ENCODE results near the gene ALOX5.

GRCh38 chr10:45403151-45403550 is 29.1 kb downstream of the ALOX5 start:
- TF ChIP-seq, protein P1, sequence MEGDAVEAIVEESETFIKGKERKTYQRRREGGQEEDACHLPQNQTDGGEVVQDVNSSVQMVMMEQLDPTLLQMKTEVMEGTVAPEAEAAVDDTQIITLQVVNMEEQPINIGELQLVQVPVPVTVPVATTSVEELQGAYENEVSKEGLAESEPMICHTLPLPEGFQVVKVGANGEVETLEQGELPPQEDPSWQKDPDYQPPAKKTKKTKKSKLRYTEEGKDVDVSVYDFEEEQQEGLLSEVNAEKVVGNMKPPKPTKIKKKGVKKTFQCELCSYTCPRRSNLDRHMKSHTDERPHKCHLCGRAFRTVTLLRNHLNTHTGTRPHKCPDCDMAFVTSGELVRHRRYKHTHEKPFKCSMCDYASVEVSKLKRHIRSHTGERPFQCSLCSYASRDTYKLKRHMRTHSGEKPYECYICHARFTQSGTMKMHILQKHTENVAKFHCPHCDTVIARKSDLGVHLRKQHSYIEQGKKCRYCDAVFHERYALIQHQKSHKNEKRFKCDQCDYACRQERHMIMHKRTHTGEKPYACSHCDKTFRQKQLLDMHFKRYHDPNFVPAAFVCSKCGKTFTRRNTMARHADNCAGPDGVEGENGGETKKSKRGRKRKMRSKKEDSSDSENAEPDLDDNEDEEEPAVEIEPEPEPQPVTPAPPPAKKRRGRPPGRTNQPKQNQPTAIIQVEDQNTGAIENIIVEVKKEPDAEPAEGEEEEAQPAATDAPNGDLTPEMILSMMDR (conservative IDR thresholded peaks at IDR 0.05; ENCODE audit: low read depth in 2 of 2), result no peak
- TF ChIP-seq POLR2AphosphoS5 (IDR thresholded peaks at IDR 0.05; ENCODE audit: low read depth), result no peak
- no peak for TF ChIP-seq EZH2phosphoT487 (IDR thresholded peaks at IDR 0.05; ENCODE audit: unreplicated experiment)
- no peak for TF ChIP-seq EZH2 (IDR thresholded peaks at IDR 0.05; ENCODE audit: low read depth, unreplicated experiment)
- TF ChIP-seq, protein P2, sequence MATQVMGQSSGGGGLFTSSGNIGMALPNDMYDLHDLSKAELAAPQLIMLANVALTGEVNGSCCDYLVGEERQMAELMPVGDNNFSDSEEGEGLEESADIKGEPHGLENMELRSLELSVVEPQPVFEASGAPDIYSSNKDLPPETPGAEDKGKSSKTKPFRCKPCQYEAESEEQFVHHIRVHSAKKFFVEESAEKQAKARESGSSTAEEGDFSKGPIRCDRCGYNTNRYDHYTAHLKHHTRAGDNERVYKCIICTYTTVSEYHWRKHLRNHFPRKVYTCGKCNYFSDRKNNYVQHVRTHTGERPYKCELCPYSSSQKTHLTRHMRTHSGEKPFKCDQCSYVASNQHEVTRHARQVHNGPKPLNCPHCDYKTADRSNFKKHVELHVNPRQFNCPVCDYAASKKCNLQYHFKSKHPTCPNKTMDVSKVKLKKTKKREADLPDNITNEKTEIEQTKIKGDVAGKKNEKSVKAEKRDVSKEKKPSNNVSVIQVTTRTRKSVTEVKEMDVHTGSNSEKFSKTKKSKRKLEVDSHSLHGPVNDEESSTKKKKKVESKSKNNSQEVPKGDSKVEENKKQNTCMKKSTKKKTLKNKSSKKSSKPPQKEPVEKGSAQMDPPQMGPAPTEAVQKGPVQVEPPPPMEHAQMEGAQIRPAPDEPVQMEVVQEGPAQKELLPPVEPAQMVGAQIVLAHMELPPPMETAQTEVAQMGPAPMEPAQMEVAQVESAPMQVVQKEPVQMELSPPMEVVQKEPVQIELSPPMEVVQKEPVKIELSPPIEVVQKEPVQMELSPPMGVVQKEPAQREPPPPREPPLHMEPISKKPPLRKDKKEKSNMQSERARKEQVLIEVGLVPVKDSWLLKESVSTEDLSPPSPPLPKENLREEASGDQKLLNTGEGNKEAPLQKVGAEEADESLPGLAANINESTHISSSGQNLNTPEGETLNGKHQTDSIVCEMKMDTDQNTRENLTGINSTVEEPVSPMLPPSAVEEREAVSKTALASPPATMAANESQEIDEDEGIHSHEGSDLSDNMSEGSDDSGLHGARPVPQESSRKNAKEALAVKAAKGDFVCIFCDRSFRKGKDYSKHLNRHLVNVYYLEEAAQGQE (IDR thresholded peaks at IDR 0.05; ENCODE audit: unreplicated experiment), result no peak

Measured in GM23338 (cell line).